Measurements from ENCODE around the gene TMOD1. TPM values are rescaled to one million over a fixed set of nuclear protein-coding genes. Genes with fewer than 3 reads are reported as not detected.
A peak's percentile ranks its signal among the peaks of the same experiment; 100 is the strongest.

The TMOD1 gene
- total RNA-seq, 1 experiment from 2014 or later = 1.0 TPM

DNA sequence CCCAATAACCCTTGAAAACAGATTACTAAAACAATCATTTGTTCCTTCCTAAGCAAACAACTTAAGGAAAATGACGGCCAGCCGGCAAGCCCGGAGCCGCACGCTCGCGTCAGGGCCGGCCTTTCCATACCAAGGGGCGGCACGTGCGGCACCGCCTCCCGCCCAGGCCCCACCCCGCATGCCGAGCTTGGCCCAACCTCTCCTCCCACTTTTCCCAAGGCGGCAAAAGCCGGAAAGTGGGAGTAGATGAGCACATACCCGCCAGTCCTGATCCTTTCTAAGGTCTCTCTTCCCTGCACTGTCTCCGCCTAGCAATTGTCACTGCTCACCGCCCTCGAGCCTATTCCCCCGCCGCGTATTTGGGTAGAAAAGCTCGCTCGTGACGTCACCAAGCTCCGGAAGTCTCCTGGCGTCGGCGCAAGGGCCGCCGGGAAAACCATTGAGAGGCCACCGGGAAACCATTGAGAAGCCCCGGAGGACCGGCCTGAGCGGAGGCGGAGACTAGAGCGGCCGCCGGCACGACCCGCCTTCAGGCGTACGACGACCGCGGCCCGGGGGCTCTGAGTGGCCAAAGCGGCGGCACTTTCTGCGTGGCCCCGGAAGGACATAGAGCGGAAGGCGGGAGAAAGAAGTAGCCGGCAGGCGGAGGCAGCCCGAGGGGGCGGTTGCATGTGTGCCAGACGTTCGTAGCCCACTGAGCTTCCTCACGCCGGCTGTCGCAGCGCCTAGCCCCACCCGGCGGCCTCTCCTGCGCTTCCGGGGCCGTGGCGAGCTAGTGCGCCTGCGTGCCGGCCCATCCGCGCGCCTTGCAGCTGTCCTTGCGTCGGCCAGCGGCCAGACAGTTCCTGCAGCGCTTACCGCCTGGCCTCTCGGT lies 131.8 kb downstream of the TMOD1 start, which contains the start of the genes NCBP1 and TSTD2 (continued):
- TF ChIP-seq, protein P1, sequence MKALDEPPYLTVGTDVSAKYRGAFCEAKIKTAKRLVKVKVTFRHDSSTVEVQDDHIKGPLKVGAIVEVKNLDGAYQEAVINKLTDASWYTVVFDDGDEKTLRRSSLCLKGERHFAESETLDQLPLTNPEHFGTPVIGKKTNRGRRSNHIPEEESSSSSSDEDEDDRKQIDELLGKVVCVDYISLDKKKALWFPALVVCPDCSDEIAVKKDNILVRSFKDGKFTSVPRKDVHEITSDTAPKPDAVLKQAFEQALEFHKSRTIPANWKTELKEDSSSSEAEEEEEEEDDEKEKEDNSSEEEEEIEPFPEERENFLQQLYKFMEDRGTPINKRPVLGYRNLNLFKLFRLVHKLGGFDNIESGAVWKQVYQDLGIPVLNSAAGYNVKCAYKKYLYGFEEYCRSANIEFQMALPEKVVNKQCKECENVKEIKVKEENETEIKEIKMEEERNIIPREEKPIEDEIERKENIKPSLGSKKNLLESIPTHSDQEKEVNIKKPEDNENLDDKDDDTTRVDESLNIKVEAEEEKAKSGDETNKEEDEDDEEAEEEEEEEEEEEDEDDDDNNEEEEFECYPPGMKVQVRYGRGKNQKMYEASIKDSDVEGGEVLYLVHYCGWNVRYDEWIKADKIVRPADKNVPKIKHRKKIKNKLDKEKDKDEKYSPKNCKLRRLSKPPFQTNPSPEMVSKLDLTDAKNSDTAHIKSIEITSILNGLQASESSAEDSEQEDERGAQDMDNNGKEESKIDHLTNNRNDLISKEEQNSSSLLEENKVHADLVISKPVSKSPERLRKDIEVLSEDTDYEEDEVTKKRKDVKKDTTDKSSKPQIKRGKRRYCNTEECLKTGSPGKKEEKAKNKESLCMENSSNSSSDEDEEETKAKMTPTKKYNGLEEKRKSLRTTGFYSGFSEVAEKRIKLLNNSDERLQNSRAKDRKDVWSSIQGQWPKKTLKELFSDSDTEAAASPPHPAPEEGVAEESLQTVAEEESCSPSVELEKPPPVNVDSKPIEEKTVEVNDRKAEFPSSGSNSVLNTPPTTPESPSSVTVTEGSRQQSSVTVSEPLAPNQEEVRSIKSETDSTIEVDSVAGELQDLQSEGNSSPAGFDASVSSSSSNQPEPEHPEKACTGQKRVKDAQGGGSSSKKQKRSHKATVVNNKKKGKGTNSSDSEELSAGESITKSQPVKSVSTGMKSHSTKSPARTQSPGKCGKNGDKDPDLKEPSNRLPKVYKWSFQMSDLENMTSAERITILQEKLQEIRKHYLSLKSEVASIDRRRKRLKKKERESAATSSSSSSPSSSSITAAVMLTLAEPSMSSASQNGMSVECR (CRISPR knock-in tag; IDR thresholded peaks at IDR 0.05; ENCODE audit: borderline replicate concordance) = peak; percentile 90; the same call in 1 of the 2 replicates
- TF ChIP-seq RELA (CRISPR knock-in tag; IDR thresholded peaks at IDR 0.05; ENCODE audit: borderline replicate concordance) = no peak
- TF ChIP-seq CTCF (IDR thresholded peaks at IDR 0.05) = no peak
- TF ChIP-seq GRHL2 (CRISPR knock-in tag; IDR thresholded peaks at IDR 0.05; ENCODE audit: insufficient replicate concordance, severe bottlenecking) = no peak
- TF ChIP-seq, protein P2, sequence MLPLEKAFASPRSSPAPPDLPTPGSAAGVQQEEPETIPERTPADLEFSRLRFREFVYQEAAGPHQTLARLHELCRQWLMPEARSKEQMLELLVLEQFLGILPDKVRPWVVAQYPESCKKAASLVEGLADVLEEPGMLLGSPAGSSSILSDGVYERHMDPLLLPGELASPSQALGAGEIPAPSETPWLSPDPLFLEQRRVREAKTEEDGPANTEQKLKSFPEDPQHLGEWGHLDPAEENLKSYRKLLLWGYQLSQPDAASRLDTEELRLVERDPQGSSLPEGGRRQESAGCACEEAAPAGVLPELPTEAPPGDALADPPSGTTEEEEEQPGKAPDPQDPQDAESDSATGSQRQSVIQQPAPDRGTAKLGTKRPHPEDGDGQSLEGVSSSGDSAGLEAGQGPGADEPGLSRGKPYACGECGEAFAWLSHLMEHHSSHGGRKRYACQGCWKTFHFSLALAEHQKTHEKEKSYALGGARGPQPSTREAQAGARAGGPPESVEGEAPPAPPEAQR (CRISPR knock-in tag; IDR thresholded peaks at IDR 0.05) = no peak
- TF ChIP-seq, protein P3, sequence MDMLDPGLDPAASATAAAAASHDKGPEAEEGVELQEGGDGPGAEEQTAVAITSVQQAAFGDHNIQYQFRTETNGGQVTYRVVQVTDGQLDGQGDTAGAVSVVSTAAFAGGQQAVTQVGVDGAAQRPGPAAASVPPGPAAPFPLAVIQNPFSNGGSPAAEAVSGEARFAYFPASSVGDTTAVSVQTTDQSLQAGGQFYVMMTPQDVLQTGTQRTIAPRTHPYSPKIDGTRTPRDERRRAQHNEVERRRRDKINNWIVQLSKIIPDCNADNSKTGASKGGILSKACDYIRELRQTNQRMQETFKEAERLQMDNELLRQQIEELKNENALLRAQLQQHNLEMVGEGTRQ (CRISPR knock-in tag; IDR thresholded peaks at IDR 0.05) = peak; percentile 79
- TF ChIP-seq, protein P4, sequence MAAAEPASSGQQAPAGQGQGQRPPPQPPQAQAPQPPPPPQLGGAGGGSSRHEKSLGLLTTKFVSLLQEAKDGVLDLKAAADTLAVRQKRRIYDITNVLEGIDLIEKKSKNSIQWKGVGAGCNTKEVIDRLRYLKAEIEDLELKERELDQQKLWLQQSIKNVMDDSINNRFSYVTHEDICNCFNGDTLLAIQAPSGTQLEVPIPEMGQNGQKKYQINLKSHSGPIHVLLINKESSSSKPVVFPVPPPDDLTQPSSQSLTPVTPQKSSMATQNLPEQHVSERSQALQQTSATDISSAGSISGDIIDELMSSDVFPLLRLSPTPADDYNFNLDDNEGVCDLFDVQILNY (CRISPR knock-in tag; IDR thresholded peaks at IDR 0.05) = no peak
- no peak for TF ChIP-seq ZNF219 (CRISPR knock-in tag; IDR thresholded peaks at IDR 0.05; ENCODE audit: borderline replicate concordance)
- no peak for TF ChIP-seq ZNF281 (CRISPR knock-in tag; IDR thresholded peaks at IDR 0.05)
- TF ChIP-seq, protein P5, sequence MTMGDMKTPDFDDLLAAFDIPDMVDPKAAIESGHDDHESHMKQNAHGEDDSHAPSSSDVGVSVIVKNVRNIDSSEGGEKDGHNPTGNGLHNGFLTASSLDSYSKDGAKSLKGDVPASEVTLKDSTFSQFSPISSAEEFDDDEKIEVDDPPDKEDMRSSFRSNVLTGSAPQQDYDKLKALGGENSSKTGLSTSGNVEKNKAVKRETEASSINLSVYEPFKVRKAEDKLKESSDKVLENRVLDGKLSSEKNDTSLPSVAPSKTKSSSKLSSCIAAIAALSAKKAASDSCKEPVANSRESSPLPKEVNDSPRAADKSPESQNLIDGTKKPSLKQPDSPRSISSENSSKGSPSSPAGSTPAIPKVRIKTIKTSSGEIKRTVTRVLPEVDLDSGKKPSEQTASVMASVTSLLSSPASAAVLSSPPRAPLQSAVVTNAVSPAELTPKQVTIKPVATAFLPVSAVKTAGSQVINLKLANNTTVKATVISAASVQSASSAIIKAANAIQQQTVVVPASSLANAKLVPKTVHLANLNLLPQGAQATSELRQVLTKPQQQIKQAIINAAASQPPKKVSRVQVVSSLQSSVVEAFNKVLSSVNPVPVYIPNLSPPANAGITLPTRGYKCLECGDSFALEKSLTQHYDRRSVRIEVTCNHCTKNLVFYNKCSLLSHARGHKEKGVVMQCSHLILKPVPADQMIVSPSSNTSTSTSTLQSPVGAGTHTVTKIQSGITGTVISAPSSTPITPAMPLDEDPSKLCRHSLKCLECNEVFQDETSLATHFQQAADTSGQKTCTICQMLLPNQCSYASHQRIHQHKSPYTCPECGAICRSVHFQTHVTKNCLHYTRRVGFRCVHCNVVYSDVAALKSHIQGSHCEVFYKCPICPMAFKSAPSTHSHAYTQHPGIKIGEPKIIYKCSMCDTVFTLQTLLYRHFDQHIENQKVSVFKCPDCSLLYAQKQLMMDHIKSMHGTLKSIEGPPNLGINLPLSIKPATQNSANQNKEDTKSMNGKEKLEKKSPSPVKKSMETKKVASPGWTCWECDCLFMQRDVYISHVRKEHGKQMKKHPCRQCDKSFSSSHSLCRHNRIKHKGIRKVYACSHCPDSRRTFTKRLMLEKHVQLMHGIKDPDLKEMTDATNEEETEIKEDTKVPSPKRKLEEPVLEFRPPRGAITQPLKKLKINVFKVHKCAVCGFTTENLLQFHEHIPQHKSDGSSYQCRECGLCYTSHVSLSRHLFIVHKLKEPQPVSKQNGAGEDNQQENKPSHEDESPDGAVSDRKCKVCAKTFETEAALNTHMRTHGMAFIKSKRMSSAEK (CRISPR knock-in tag; IDR thresholded peaks at IDR 0.05; ENCODE audit: borderline replicate concordance) = no peak
- no peak for TF ChIP-seq ATF1 (CRISPR knock-in tag; IDR thresholded peaks at IDR 0.05)
- TF ChIP-seq, protein P6, sequence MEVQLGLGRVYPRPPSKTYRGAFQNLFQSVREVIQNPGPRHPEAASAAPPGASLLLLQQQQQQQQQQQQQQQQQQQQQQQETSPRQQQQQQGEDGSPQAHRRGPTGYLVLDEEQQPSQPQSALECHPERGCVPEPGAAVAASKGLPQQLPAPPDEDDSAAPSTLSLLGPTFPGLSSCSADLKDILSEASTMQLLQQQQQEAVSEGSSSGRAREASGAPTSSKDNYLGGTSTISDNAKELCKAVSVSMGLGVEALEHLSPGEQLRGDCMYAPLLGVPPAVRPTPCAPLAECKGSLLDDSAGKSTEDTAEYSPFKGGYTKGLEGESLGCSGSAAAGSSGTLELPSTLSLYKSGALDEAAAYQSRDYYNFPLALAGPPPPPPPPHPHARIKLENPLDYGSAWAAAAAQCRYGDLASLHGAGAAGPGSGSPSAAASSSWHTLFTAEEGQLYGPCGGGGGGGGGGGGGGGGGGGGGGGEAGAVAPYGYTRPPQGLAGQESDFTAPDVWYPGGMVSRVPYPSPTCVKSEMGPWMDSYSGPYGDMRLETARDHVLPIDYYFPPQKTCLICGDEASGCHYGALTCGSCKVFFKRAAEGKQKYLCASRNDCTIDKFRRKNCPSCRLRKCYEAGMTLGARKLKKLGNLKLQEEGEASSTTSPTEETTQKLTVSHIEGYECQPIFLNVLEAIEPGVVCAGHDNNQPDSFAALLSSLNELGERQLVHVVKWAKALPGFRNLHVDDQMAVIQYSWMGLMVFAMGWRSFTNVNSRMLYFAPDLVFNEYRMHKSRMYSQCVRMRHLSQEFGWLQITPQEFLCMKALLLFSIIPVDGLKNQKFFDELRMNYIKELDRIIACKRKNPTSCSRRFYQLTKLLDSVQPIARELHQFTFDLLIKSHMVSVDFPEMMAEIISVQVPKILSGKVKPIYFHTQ (CRISPR knock-in tag; IDR thresholded peaks at IDR 0.05) = no peak
- no peak for TF ChIP-seq ELF4 (CRISPR knock-in tag; IDR thresholded peaks at IDR 0.05; ENCODE audit: low read depth)
- TF ChIP-seq CBFB (CRISPR knock-in tag; IDR thresholded peaks at IDR 0.05; ENCODE audit: low read depth) = no peak

Measured in WTC11 (cell line).